ENCODE measurements around the gene AP3D1. TPM values are rescaled to one million over a fixed set of nuclear protein-coding genes. Genes with fewer than 3 reads are reported as not detected.

The AP3D1 gene
- total and polyA plus RNA-seq, 4 donors, result 21.7 to 79.8 (median 59.6) TPM

DNA sequence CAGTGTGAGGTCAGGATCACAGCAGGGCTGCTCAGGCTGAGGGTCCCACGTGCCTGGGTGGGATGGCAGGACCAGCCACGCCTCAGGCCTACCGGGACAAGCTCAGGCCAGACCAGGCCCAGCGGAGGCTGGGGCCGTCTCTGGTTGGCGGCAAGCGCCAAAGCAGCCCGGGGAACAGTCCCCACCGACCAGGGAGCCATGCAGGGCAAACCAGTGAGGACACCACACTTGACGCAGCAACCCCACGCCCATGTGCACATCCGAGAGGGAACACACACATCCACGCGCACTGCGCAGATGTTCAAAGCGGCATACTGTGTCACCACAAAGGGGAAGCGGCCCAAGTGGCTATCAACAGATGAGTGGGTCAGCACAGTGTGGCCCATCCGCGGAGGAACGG lies 39.5 kb downstream of the AP3D1 start:
- H3K27ac ChIP-seq (ENCODE audit: low read depth in 1 of 2, low read length in 2 of 2), result no peak overlapping the region
- DNase-seq (ENCODE audit: low spot score), result no peak

DNA sequence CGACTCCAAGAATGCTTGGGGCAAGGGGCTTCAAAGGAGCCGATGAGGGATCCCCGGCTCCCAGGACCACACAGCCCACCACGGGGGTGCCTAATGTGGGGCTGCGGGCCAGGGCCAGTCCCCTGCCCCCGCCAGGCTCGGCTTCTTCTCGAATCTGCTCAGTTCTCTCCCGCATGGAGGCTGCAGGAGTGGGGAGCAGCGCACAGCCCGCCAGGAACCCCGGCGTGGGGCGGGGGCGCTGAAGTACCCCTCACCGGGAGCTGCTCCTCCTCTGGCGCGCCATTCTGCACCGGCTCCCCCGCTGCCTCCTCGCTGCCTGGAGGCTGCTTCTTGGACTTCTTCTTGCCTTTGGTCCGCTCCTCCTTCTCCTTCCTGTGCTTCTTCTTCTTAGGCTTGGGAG lies 39.9 kb downstream of the AP3D1 start:
- no peaks in the 10 kb centered on the region for H3K9me3 ChIP-seq (ENCODE audit: control insufficient read depth in 4 of 4, low read length in 3 of 4)
- no peak overlapping the region for H3K4me3 ChIP-seq (ENCODE audit: low read depth in 1 of 3, low read length in 3 of 3)
- H3K27ac ChIP-seq (ENCODE audit: low read depth in 1 of 2, low read length in 2 of 2), result no peak overlapping the region
- TF ChIP-seq RAD21 (IDR thresholded peaks at IDR 0.05) (no peak), YY1 (IDR thresholded peaks at IDR 0.05) (no peak), TAF1 (conservative IDR thresholded peaks at IDR 0.05) (no peak), SP1 (IDR thresholded peaks at IDR 0.05) (no peak)
- TF ChIP-seq, protein P1, sequence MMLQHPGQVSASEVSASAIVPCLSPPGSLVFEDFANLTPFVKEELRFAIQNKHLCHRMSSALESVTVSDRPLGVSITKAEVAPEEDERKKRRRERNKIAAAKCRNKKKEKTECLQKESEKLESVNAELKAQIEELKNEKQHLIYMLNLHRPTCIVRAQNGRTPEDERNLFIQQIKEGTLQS (IDR thresholded peaks at IDR 0.05), result no peak
- no peak overlapping the region for H3K9ac ChIP-seq (ENCODE audit: low read depth in 1 of 2, low read length in 2 of 2)
- peaks cover 44 to 93% (median 62%) of the 10 kb centered on the region in 4 donors for H3K36me3 ChIP-seq (ENCODE audit: control insufficient read depth in 4 of 4, insufficient read depth in 3 of 4, low read depth in 1 of 4, low read length in 3 of 4)
- no peak for DNase-seq (ENCODE audit: low spot score)
- H3K27me3 ChIP-seq (ENCODE audit: control insufficient read depth in 4 of 4, insufficient read depth in 4 of 4, low read length in 3 of 4), result no peaks in the 10 kb centered on the region
- WGBS, result 97% methylated on average over 22 of the region's 22 CpGs
- no peaks in the 10 kb centered on the region for H3K4me1 ChIP-seq (ENCODE audit: control insufficient read depth in 4 of 4, insufficient read depth in 4 of 4, low read length in 3 of 4)

More for the DNA sequence above, 39.5 kb downstream of the AP3D1 start:
- H3K4me1 ChIP-seq (ENCODE audit: control insufficient read depth in 4 of 4, insufficient read depth in 4 of 4, low read length in 3 of 4), result no peaks in the 10 kb centered on the region
- H3K4me3 ChIP-seq (ENCODE audit: low read depth in 1 of 3, low read length in 3 of 3), result no peak overlapping the region
- 93% methylated on average over 20 of the region's 20 CpGs for WGBS
- TF ChIP-seq GABPA (IDR thresholded peaks at IDR 0.05 in 1 of 2, conservative IDR thresholded peaks at IDR 0.05 in 1 of 2) (no peak), RAD21 (IDR thresholded peaks at IDR 0.05) (no peak), TAF1 (conservative IDR thresholded peaks at IDR 0.05) (no peak), FOXA1 (IDR thresholded peaks at IDR 0.05) (no peak), RXRA (IDR thresholded peaks at IDR 0.05) (no peak), HNF4A (conservative IDR thresholded peaks at IDR 0.05) (no peak)
- TF ChIP-seq, protein P2, sequence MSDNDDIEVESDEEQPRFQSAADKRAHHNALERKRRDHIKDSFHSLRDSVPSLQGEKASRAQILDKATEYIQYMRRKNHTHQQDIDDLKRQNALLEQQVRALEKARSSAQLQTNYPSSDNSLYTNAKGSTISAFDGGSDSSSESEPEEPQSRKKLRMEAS (IDR thresholded peaks at IDR 0.05), result no peak
- TF ChIP-seq, protein P3, sequence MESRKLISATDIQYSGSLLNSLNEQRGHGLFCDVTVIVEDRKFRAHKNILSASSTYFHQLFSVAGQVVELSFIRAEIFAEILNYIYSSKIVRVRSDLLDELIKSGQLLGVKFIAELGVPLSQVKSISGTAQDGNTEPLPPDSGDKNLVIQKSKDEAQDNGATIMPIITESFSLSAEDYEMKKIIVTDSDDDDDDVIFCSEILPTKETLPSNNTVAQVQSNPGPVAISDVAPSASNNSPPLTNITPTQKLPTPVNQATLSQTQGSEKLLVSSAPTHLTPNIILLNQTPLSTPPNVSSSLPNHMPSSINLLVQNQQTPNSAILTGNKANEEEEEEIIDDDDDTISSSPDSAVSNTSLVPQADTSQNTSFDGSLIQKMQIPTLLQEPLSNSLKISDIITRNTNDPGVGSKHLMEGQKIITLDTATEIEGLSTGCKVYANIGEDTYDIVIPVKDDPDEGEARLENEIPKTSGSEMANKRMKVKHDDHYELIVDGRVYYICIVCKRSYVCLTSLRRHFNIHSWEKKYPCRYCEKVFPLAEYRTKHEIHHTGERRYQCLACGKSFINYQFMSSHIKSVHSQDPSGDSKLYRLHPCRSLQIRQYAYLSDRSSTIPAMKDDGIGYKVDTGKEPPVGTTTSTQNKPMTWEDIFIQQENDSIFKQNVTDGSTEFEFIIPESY (IDR thresholded peaks at IDR 0.05), result no peak
- TF ChIP-seq, protein P4, sequence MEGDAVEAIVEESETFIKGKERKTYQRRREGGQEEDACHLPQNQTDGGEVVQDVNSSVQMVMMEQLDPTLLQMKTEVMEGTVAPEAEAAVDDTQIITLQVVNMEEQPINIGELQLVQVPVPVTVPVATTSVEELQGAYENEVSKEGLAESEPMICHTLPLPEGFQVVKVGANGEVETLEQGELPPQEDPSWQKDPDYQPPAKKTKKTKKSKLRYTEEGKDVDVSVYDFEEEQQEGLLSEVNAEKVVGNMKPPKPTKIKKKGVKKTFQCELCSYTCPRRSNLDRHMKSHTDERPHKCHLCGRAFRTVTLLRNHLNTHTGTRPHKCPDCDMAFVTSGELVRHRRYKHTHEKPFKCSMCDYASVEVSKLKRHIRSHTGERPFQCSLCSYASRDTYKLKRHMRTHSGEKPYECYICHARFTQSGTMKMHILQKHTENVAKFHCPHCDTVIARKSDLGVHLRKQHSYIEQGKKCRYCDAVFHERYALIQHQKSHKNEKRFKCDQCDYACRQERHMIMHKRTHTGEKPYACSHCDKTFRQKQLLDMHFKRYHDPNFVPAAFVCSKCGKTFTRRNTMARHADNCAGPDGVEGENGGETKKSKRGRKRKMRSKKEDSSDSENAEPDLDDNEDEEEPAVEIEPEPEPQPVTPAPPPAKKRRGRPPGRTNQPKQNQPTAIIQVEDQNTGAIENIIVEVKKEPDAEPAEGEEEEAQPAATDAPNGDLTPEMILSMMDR (IDR thresholded peaks at IDR 0.05; ENCODE audit: low read depth, low read length, missing input control), result no peak
- H3K9ac ChIP-seq (ENCODE audit: low read depth in 1 of 2, low read length in 2 of 2), result no peak overlapping the region
- no peaks in the 10 kb centered on the region for H3K27me3 ChIP-seq (ENCODE audit: control insufficient read depth in 4 of 4, insufficient read depth in 4 of 4, low read length in 3 of 4)
- peaks cover 44 to 93% (median 63%) of the 10 kb centered on the region in 4 donors for H3K36me3 ChIP-seq (ENCODE audit: control insufficient read depth in 4 of 4, insufficient read depth in 3 of 4, low read depth in 1 of 4, low read length in 3 of 4)
- H3K9me3 ChIP-seq (ENCODE audit: control insufficient read depth in 4 of 4, low read length in 3 of 4), result no peaks in the 10 kb centered on the region

DNA sequence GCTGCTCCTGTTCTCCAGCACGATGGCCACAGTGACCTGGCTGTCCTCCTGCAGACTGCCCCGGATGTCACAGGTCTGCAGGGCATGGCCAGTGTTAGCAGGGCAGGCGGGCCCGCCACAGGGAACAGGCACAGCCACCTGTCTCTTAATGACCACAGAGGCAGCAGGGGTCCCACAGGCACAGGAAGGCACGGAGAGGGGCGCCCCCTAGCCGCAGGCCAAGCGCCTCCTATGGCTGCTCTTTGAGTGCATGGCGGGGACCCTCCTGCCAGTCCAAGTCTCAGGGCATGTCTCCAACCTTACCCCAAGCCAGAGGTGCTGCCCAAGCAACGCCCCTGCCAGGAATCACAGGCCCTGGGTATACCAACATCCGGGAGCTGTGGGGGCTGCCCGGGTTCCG lies 40.5 kb downstream of the AP3D1 start:
- H3K4me1 ChIP-seq (ENCODE audit: control insufficient read depth in 4 of 4, insufficient read depth in 4 of 4, low read length in 3 of 4), result no peaks in the 10 kb centered on the region
- no peaks in the 10 kb centered on the region for H3K27me3 ChIP-seq (ENCODE audit: control insufficient read depth in 4 of 4, insufficient read depth in 4 of 4, low read length in 3 of 4)
- no peak for DNase-seq (ENCODE audit: low spot score)
- H3K4me3 ChIP-seq (ENCODE audit: low read depth in 1 of 3, low read length in 3 of 3), result no peak overlapping the region
- 94% methylated on average over 13 of the region's 13 CpGs for WGBS
- no peak overlapping the region for H3K9ac ChIP-seq (ENCODE audit: low read depth in 1 of 2, low read length in 2 of 2)
- peaks cover 46 to 93% (median 57%) of the 10 kb centered on the region in 4 donors for H3K36me3 ChIP-seq (ENCODE audit: control insufficient read depth in 4 of 4, insufficient read depth in 3 of 4, low read depth in 1 of 4, low read length in 3 of 4)
- H3K9me3 ChIP-seq (ENCODE audit: control insufficient read depth in 4 of 4, low read length in 3 of 4), result no peaks in the 10 kb centered on the region
- H3K27ac ChIP-seq (ENCODE audit: low read depth in 1 of 2, low read length in 2 of 2), result no peak overlapping the region
- TF ChIP-seq EGR1 (IDR thresholded peaks at IDR 0.05; ENCODE audit: low read depth in 2 of 2), result no peak
- TF ChIP-seq YY1 (IDR thresholded peaks at IDR 0.05), result no peak
- no peak for TF ChIP-seq SP1 (IDR thresholded peaks at IDR 0.05)
- no peak for TF ChIP-seq HNF4G (IDR thresholded peaks at IDR 0.05)
- no peak for TF ChIP-seq RAD21 (IDR thresholded peaks at IDR 0.05)
- TF ChIP-seq HNF4A (conservative IDR thresholded peaks at IDR 0.05), result no peak
- no peak for TF ChIP-seq TAF1 (conservative IDR thresholded peaks at IDR 0.05)
- TF ChIP-seq, protein P4 (IDR thresholded peaks at IDR 0.05; ENCODE audit: low read depth, low read length, missing input control), result no peak
- TF ChIP-seq, protein P5, sequence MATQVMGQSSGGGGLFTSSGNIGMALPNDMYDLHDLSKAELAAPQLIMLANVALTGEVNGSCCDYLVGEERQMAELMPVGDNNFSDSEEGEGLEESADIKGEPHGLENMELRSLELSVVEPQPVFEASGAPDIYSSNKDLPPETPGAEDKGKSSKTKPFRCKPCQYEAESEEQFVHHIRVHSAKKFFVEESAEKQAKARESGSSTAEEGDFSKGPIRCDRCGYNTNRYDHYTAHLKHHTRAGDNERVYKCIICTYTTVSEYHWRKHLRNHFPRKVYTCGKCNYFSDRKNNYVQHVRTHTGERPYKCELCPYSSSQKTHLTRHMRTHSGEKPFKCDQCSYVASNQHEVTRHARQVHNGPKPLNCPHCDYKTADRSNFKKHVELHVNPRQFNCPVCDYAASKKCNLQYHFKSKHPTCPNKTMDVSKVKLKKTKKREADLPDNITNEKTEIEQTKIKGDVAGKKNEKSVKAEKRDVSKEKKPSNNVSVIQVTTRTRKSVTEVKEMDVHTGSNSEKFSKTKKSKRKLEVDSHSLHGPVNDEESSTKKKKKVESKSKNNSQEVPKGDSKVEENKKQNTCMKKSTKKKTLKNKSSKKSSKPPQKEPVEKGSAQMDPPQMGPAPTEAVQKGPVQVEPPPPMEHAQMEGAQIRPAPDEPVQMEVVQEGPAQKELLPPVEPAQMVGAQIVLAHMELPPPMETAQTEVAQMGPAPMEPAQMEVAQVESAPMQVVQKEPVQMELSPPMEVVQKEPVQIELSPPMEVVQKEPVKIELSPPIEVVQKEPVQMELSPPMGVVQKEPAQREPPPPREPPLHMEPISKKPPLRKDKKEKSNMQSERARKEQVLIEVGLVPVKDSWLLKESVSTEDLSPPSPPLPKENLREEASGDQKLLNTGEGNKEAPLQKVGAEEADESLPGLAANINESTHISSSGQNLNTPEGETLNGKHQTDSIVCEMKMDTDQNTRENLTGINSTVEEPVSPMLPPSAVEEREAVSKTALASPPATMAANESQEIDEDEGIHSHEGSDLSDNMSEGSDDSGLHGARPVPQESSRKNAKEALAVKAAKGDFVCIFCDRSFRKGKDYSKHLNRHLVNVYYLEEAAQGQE (IDR thresholded peaks at IDR 0.05), result no peak
- no peak for TF ChIP-seq FOXA2 (IDR thresholded peaks at IDR 0.05)
- TF ChIP-seq, protein P1 (IDR thresholded peaks at IDR 0.05), result no peak
- TF ChIP-seq JUND (IDR thresholded peaks at IDR 0.05), result no peak
